ENCODE results near the gene PRDM16. TPM values are rescaled to one million over a fixed set of nuclear protein-coding genes. Genes with fewer than 3 reads are reported as not detected.

The PRDM16 gene
- total and polyA plus RNA-seq, 2 of the 13 experiments (the other 11 are each of a cell fraction or from before 2014, with no cell fraction given): 0.15 to 0.81 TPM

DNA sequence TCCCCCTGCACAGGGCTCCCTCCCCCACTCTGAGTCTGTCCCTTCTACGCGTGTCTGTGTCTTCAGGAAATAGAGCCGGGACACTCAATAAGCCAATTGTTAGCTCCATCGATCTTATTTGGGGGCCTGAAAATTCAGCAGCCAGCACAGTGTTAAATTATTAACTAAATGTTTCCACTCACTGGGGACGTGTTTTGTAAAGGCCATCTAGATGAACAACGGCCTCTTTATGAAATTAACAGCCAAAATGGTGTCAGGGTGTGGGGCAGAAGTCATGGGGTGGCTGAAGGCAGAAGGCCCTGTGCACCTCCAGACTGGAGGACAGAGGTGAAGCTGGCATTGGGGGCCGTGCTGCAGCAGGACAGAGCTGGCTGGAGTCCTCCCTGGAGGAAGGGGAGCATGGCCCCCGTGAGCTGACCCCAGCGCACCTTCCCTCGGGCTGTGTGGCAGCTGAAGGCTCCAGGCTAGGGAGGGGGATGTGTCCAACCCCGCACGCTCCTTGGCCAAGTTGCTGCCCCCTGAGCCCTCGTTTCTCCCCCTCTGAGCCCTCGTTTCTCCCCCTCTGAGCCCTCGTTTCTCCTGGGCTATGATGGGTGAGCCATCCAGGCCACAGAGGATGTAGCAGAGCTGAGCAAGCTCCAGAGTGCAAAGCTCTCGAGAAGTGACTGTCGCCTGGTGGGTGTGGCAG lies 271.7 kb downstream of the PRDM16 start (continued):
- TF ChIP-seq ARID4A (CRISPR knock-in tag; IDR thresholded peaks at IDR 0.05; ENCODE audit: borderline replicate concordance) (peak; percentile 66; the same call in 1 of the 2 replicates), NCOA5 (CRISPR knock-in tag; IDR thresholded peaks at IDR 0.05) (no peak), PAXIP1 (CRISPR knock-in tag; conservative IDR thresholded peaks at IDR 0.05) (peak; percentile 94), FOXP4 (CRISPR knock-in tag; IDR thresholded peaks at IDR 0.05) (peak; percentile 85)
- TF ChIP-seq, protein P1, sequence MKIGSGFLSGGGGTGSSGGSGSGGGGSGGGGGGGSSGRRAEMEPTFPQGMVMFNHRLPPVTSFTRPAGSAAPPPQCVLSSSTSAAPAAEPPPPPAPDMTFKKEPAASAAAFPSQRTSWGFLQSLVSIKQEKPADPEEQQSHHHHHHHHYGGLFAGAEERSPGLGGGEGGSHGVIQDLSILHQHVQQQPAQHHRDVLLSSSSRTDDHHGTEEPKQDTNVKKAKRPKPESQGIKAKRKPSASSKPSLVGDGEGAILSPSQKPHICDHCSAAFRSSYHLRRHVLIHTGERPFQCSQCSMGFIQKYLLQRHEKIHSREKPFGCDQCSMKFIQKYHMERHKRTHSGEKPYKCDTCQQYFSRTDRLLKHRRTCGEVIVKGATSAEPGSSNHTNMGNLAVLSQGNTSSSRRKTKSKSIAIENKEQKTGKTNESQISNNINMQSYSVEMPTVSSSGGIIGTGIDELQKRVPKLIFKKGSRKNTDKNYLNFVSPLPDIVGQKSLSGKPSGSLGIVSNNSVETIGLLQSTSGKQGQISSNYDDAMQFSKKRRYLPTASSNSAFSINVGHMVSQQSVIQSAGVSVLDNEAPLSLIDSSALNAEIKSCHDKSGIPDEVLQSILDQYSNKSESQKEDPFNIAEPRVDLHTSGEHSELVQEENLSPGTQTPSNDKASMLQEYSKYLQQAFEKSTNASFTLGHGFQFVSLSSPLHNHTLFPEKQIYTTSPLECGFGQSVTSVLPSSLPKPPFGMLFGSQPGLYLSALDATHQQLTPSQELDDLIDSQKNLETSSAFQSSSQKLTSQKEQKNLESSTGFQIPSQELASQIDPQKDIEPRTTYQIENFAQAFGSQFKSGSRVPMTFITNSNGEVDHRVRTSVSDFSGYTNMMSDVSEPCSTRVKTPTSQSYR (CRISPR knock-in tag; IDR thresholded peaks at IDR 0.05; ENCODE audit: borderline replicate concordance): peak; percentile 80
